Transverse colon (tissue), 4 donors: ENCODE data around the gene TPRA1. TPM values are rescaled to one million over a fixed set of nuclear protein-coding genes. Genes with fewer than 3 reads are reported as not detected.

Source experiments
- DNase-seq: peaks from one replicate; pipeline ENCODE4 v3.0.0-alpha.2; 2019
- H3K27ac ChIP-seq, 4 donors: fragments of 200-600 bp; sonication (generic); 2 replicates each; pipeline ENCODE4 v1.5.1; 2016 to 2018; ENCODE audit warnings: inconsistent platforms in 4 of 4
- H3K27me3 ChIP-seq: fragments of 200-600 bp; sonication (generic); 2 replicates; pipeline ENCODE4 v1.5.1; 2017; ENCODE audit warnings: inconsistent platforms
- H3K36me3 ChIP-seq, 4 donors: fragments of 200-600 bp; sonication (generic); 2 replicates each; pipeline ENCODE4 v1.5.1; 2017 to 2019; ENCODE audit warnings: inconsistent platforms in 4 of 4
- H3K4me1 ChIP-seq, 4 donors: fragments of 200-600 bp; sonication (generic); 2 replicates each; pipeline ENCODE4 v1.5.1; 2017 to 2020; ENCODE audit warnings: inconsistent platforms in 4 of 4
- H3K4me3 ChIP-seq, 4 donors: fragments of 200-600 bp; sonication (generic); 1 replicate in 1 of 4; 2 replicates in 3 of 4; pipeline versions ENCODE4 v1.5.1 to v1.6.1; 2017 to 2019; ENCODE audit warnings: inconsistent platforms in 4 of 4
- H3K9me3 ChIP-seq, 2 donors: fragments of 200-600 bp; sonication (generic); 2 replicates each; pipeline ENCODE4 v1.5.1; 2017 to 2019; ENCODE audit warnings: inconsistent platforms in 2 of 2
- EP300 ChIP-seq: sonication (generic); formaldehyde crosslinking; IDR thresholded peaks from one replicate; pipeline ENCODE4 v1.6.1; 2017; ENCODE audit warnings: antibody characterized with exemption, low read depth
- POLR2A ChIP-seq: fragments of 450-650 bp; IDR thresholded peaks from one replicate; pipeline ENCODE4 v1.6.1; 2016; ENCODE audit warnings: antibody characterized with exemption, mild to moderate bottlenecking, moderate library complexity
- POLR2AphosphoS5 ChIP-seq, 3 donors: sonication (generic); formaldehyde crosslinking; IDR thresholded peaks; one replicate each; pipeline ENCODE4 v1.6.1; 2016; ENCODE audit warnings: antibody characterized with exemption in 3 of 3
- WGBS, 2 donors: methylation state at CpG; one replicate each; pipeline ENCODE4 v1.1.5; 2018; ENCODE audit warnings: low coverage in 1 of 2; 5-methylcytosine and 5-hydroxymethylcytosine counted together
- in situ Hi-C, 4 donors: fragments of 200-750 bp; cut with MboI; loops; one replicate each; pipeline versions ENCODE4 v1.15.0 to v1.15.1; 2017; ENCODE audit warnings: low sequenced_read_pairs in 3 of 4, low pct_ligation_motif_present in 1 of 4, low pct_unique_long_range_greater_than_20kb in 1 of 4
- intact Hi-C: fragments of 100-400 bp; cut with DNase I; formaldehyde crosslinking; loops from one replicate; pipeline ENCODE4 v1.15.1; 2023; ENCODE audit warnings: low total_unique reads
- total RNA-seq, 4 donors: library from RNA; depleted of rRNA; stranded (reverse); fragments of >200 nt; gene quantifications; one replicate each; pipeline ENCODE4 v1.1.0, GENCODE V29; 2016
- TF ChIP-seq, protein P1 (sequence below), 5 experiments: fragments of 200-600 bp in 3 of 5; fragments of 450-650 bp in 2 of 5; sonication (generic) in 3 of 5; IDR thresholded peaks; 1 replicate in 2 of 5; 2 replicates in 3 of 5; pipeline ENCODE4 v1.5.1; 2016 to 2017; ENCODE audit warnings: antibody characterized with exemption in 5 of 5, inconsistent platforms in 3 of 5, mild to moderate bottlenecking in 2 of 5, moderate library complexity in 1 of 5

The TPRA1 gene
- total RNA-seq, 4 donors from 2014 or later = 16.1 to 29.8 (median 21.1) TPM

DNA sequence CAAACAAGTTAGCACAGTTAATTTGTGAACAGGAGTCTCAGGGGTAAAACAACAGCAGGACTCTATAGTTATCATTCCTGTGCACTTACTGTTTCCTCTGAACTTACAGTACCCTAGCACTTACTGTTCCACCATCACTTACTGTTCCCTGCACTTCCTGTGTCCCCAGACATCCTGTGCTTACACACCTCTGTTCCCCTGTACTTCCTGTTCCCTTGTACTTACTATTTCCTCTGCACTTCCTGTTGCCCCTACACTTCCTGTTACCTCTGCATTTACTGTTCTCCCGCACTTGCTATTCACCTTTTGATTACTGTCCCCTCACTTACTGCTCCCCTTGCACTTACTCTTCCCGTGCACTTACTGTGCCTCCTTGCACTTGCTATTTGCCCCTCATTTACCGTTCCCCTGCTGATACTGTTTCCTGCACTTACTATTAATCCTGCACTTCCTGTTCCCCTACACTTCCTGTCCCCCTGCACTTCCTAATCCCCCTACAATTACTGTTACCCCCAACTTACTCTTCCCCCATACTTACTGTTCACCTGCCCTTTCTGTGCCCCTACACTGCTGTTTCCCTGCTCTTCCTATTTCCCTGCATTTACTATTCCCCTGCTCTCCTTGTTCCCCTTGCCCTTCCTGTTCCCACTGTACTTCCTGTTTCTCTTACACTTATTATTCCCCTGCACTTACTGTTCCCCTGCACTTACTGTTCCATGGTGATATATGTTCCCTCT, 30.3 kb downstream of the TPRA1 start:
- H3K27ac ChIP-seq = no peak overlapping the region
- H3K4me1 ChIP-seq = no peaks in the 10 kb centered on the region
- H3K4me3 ChIP-seq = no peak overlapping the region
- H3K9me3 ChIP-seq = no peaks in the 10 kb centered on the region
- no peaks in the 10 kb centered on the region for H3K36me3 ChIP-seq
- intact Hi-C loops (no loop called here), in situ Hi-C loops (no loop called here)
- WGBS, 2 donors = 68 to 72% methylated on average over 3 of the region's 3 CpGs
- no peak for TF ChIP-seq POLR2A
- TF ChIP-seq, protein P1, sequence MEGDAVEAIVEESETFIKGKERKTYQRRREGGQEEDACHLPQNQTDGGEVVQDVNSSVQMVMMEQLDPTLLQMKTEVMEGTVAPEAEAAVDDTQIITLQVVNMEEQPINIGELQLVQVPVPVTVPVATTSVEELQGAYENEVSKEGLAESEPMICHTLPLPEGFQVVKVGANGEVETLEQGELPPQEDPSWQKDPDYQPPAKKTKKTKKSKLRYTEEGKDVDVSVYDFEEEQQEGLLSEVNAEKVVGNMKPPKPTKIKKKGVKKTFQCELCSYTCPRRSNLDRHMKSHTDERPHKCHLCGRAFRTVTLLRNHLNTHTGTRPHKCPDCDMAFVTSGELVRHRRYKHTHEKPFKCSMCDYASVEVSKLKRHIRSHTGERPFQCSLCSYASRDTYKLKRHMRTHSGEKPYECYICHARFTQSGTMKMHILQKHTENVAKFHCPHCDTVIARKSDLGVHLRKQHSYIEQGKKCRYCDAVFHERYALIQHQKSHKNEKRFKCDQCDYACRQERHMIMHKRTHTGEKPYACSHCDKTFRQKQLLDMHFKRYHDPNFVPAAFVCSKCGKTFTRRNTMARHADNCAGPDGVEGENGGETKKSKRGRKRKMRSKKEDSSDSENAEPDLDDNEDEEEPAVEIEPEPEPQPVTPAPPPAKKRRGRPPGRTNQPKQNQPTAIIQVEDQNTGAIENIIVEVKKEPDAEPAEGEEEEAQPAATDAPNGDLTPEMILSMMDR (IDR thresholded peaks at IDR 0.05) = no peak
- TF ChIP-seq EP300 = no peak
- TF ChIP-seq POLR2AphosphoS5 (IDR thresholded peaks at IDR 0.05) = no peak
- no peak for DNase-seq
- peaks cover 4% of the 10 kb centered on the region for H3K27me3 ChIP-seq

DNA sequence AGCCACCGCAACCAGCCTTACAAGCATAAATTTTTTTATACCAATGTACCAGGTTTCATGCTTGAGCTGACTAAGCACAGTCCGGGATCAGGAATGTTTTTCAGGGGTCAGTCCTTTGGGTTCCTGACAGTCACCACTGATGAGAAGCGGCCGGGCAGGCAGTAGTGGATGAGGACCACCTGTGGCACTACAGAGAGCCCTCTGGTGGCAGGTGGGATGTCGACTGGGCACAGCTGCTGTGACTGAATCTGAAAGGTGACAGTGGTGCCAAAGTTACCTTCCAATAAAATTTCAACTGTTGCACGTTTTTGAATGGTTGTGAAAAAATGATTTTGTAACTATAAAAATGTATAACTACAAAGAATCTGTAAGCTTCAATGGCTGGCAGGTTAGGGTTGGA, 34.0 kb downstream of the TPRA1 start:
- H3K4me1 ChIP-seq = peaks cover 0 to 8% (median 0%) of the 10 kb centered on the region in 4 donors
- TF ChIP-seq POLR2A (no peak), POLR2AphosphoS5 (IDR thresholded peaks at IDR 0.05) (no peak), EP300 (no peak)
- TF ChIP-seq, protein P1 (IDR thresholded peaks at IDR 0.05) = no peak
- intact Hi-C loops = no loop called here
- WGBS, 2 donors = 73 to 100% methylated on average over 1 to 6 of the region's 6 CpGs
- no peak for DNase-seq
- no peaks in the 10 kb centered on the region for H3K9me3 ChIP-seq
- H3K36me3 ChIP-seq = no peaks in the 10 kb centered on the region
- no peaks in the 10 kb centered on the region for H3K27me3 ChIP-seq
- in situ Hi-C loops = no loop called here
- no peak overlapping the region for H3K27ac ChIP-seq
- H3K4me3 ChIP-seq = no peak overlapping the region

DNA sequence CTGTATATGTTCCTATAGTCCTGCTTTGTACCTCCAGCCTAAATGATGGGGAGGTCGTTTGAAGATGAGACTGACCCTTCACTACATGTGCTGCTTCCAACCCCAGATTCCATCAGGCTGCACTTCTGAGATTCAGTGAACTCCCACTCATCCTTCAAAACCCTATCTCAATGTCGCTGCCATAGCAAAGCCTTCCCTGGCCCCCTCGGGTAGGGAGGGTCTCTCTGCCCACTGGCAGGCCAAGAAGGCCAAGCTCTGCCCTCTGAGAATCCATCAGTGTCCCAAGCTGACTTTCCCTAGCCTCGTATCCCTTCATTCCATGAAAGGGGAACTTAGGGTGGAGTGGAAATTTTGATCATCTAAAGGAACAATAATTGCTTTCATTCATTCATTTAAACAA, 35.4 kb downstream of the TPRA1 start:
- intact Hi-C loops = no loop called here
- DNase-seq = no peak
- in situ Hi-C loops = no loop called here
- no peak overlapping the region for H3K4me3 ChIP-seq
- TF ChIP-seq, protein P1 (IDR thresholded peaks at IDR 0.05) = no peak
- TF ChIP-seq POLR2AphosphoS5 (IDR thresholded peaks at IDR 0.05) (no peak), EP300 (no peak), POLR2A (no peak)
- no peaks in the 10 kb centered on the region for H3K27me3 ChIP-seq
- no peak overlapping the region for H3K27ac ChIP-seq
- 80% methylated on average over 4 of the region's 4 CpGs; no CpG with 5 or more reads in 1 of the 2 donors for WGBS, 2 donors
- H3K36me3 ChIP-seq = no peaks in the 10 kb centered on the region
- no peaks in the 10 kb centered on the region for H3K9me3 ChIP-seq
- H3K4me1 ChIP-seq = peaks cover 0 to 8% (median 0%) of the 10 kb centered on the region in 4 donors

DNA sequence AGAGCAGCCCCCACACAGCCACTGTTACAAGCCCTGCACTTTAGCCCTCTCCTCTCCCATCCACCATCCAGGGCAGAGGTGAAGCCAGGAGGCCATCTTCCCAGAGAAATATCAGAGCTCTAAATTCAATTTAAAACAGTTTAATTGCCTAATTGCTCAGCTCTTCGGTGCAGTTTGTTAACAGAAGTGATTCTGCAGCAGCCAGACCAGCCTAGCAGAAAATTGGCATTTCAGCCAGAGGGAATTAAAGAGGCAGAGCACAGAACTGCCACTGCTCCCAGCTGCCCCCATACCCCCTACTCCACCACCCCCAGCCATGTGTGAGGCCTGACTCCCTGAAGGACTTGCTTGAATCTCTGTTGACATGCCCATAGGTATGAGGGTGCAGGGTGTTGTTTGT, 38.5 kb downstream of the TPRA1 start:
- no peaks in the 10 kb centered on the region for H3K36me3 ChIP-seq
- 44% methylated on average over 1 of the region's 1 CpG; no CpG with 5 or more reads in 1 of the 2 donors for WGBS, 2 donors
- no peaks in the 10 kb centered on the region for H3K9me3 ChIP-seq
- in situ Hi-C loops = no loop called here
- H3K27me3 ChIP-seq = no peaks in the 10 kb centered on the region
- H3K4me1 ChIP-seq = peaks cover 0 to 17% (median 2%) of the 10 kb centered on the region in 4 donors
- no peak for TF ChIP-seq POLR2A
- TF ChIP-seq, protein P1 (IDR thresholded peaks at IDR 0.05) = no peak
- TF ChIP-seq POLR2AphosphoS5 (IDR thresholded peaks at IDR 0.05) = no peak
- TF ChIP-seq EP300 = no peak
- H3K27ac ChIP-seq = no peak overlapping the region
- intact Hi-C loops = no loop called here
- H3K4me3 ChIP-seq = no peak overlapping the region
- no peak for DNase-seq
